Large intestine (tissue), 3 donors: ENCODE measurements around the gene GNPTG. TPM values are rescaled to one million over a fixed set of nuclear protein-coding genes. Genes with fewer than 3 reads are reported as not detected.

Source experiments
- DNase-seq, 2 donors: peaks; one replicate each; pipeline versions ENCODE4 v3.0.0 to v3.0.0-alpha.2; 2013
- H3K27ac ChIP-seq: one replicate; pipeline ENCODE4 v1.5.1; 2013; ENCODE audit warnings: low read length
- H3K27me3 ChIP-seq: 2 replicates; pipeline ENCODE4 v1.6.1; 2013; ENCODE audit warnings: low read length; ENCODE audit not compliant: control insufficient read depth, insufficient read depth
- H3K36me3 ChIP-seq: 2 replicates; pipeline ENCODE4 v1.6.1; 2013; ENCODE audit warnings: low read length; ENCODE audit not compliant: control insufficient read depth, insufficient read depth
- H3K4me1 ChIP-seq: one replicate; pipeline ENCODE4 v1.6.1; 2013; ENCODE audit warnings: low read length; ENCODE audit not compliant: control insufficient read depth, insufficient read depth
- H3K4me3 ChIP-seq: one replicate; pipeline ENCODE4 v1.5.1; 2013; ENCODE audit warnings: low read length
- H3K9me3 ChIP-seq: one replicate; pipeline ENCODE4 v1.6.1; 2013; ENCODE audit warnings: mild to moderate bottlenecking, low read depth, low read length, moderate library complexity; ENCODE audit not compliant: control insufficient read depth
- whole genome bisulfite sequencing: methylation state at CpG from one replicate; pipeline ENCODE4 v1.1.5; 2013; ENCODE audit warnings: low lambda C conversion rate; ENCODE audit not compliant: insufficient coverage; 5-methylcytosine and 5-hydroxymethylcytosine counted together
- polyA plus RNA-seq: library from polyadenylated mRNA; unstranded; fragments of 120-200 nt; gene quantifications from one replicate; pipeline ENCODE4 v1.2.1, GENCODE V29; 2013

The GNPTG gene
- polyA plus RNA-seq, 1 donor, result 68.3 TPM

DNA sequence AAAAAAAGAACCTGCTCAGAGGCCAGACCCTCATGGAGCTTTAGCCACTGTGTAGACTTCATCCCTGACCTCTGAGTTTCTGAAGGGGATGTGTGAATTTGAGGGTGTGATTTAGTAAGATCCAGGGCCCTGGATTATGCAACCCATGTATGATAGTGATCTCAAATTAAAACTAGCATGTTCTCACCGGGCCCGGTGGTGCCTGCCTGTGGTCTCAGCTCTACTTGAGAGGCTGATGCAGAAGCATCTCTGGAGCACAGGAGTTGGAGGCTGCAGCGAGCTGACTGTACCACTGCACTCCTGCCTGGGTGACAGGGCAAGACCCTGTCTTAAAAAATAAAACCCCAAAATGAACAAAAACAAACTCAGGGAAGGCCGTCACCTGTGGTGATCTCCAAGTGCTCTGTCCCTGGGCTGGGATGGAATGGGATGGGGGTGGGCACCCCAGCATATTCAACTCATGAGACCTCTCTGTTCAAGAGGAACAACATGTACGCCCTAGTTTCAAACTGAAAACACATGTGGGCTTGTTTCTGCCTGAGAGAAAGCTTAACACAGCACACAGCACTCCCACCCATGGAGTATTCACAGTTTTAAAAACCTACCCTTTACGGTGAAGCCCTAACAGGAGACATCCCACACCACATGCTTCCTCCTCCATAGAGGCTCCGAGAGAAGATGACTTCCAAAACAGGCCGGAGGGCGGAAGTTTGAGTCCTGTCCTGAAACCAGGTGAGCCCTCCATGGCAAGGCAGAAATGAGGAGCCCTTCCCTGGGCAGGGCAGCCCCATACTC, 30.1 kb downstream of the GNPTG start:
- Histone ChIP-seq H3K27me3 (no peaks in the 10 kb centered on the region), H3K4me1 (peaks cover 8% of the 10 kb centered on the region), H3K4me3 (no peak overlapping the region), H3K36me3 (peaks cover 31% of the 10 kb centered on the region), H3K27ac (no peak overlapping the region), H3K9me3 (no peaks in the 10 kb centered on the region)
- no CpG with 5 or more reads among the region's 9 CpGs for WGBS
- no peak for DNase-seq

DNA sequence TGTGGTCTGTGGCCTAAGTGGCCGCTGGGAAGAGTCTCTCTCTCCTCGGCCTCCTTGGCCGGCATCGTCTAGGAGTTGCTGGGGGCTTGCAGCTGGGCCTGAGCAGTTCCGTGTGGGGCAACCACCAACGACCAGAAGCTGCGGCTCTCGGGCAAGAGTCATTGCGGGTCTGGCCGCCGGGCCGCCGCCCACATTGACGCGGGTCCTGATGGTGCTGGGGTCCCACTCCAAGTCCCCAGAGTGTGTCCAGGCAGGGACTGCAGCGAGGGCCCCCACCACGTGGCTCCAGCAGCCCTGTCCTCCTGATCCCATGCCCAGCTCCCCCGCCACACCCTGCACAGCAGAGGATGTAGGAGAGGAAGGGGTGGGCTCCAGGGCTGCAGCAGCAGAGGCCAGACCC, 31.8 kb downstream of the GNPTG start:
- Histone ChIP-seq H3K4me3 (no peak overlapping the region), H3K36me3 (peaks cover 29% of the 10 kb centered on the region), H3K4me1 (peaks cover 8% of the 10 kb centered on the region), H3K9me3 (no peaks in the 10 kb centered on the region), H3K27me3 (no peaks in the 10 kb centered on the region), H3K27ac (no peak overlapping the region)
- WGBS, result no CpG with 5 or more reads among the region's 18 CpGs
- no peak for DNase-seq

DNA sequence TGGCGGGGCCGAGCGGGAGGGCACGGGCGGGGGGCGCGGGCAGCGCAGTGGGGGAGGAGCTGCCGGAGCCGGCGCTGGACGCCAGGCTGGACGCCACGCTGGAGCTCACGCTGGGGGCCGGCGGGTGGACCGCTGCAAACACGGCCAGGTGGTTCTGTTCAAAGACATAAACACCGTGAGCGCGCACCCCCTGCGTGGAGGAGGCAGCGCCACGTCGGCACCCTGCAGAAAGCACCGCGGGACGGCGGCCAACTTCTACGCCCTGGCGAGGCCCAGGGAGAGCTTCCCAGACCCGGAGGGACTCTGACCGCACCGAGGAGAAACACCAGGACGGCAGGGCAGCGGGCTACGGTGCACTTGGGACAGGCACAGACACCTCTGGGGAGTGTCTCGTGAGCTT, 33.5 kb downstream of the GNPTG start:
- Histone ChIP-seq H3K27me3 (no peaks in the 10 kb centered on the region), H3K4me3 (no peak overlapping the region), H3K36me3 (peaks cover 40% of the 10 kb centered on the region), H3K27ac (no peak overlapping the region), H3K4me1 (no peaks in the 10 kb centered on the region), H3K9me3 (no peaks in the 10 kb centered on the region)
- no peak for DNase-seq
- WGBS, result no CpG with 5 or more reads among the region's 39 CpGs

DNA sequence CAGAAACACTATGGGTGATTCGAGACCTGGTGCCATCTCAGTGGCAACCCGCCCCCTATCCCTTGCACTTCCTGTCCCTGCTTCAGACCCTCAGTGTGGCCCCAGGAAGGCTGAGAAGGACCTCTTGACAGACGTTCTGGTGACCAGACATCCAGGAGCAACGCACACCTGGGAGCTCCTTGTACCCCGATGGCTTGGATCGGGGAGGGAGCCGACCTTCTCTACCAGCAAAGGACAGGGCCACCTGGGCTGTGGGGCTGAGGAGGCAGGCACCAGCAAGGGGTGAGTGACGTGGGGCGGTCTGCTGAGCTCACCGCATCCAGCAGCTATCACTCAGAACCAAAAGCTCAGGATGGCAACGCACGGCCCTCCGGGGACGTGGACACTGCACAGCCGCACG, 35.6 kb downstream of the GNPTG start:
- no peak overlapping the region for H3K27ac ChIP-seq
- H3K4me3 ChIP-seq, result no peak overlapping the region
- no peaks in the 10 kb centered on the region for H3K27me3 ChIP-seq
- no peaks in the 10 kb centered on the region for H3K9me3 ChIP-seq
- H3K36me3 ChIP-seq, result peaks cover 43% of the 10 kb centered on the region
- H3K4me1 ChIP-seq, result no peaks in the 10 kb centered on the region
- DNase-seq, result no peak
- WGBS, result no CpG with 5 or more reads among the region's 16 CpGs

DNA sequence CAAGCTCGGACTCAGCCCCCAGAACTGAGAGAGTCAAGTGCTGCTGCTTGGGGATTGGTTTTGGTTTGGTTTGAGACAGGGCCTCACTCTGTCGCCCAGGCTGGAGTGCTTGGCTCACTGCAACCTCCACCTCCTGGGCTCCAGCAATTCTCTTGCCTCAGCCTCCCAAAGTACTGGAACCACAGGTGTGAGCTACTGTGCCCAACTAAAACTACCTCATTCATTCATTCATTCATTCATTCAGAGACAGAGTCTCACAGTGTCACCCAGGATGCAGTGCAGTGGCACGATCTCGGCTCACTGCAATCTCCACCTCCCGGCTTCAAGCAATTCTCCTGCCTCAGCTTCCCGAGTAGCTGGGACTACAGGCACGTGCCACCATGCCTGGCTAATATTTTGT, 38.0 kb downstream of the GNPTG start:
- H3K36me3 ChIP-seq, result peaks cover 60% of the 10 kb centered on the region
- WGBS, result no CpG with 5 or more reads among the region's 7 CpGs
- no peak overlapping the region for H3K27ac ChIP-seq
- H3K9me3 ChIP-seq, result no peaks in the 10 kb centered on the region
- H3K4me3 ChIP-seq, result no peak overlapping the region
- no peaks in the 10 kb centered on the region for H3K27me3 ChIP-seq
- DNase-seq, result no peak
- no peaks in the 10 kb centered on the region for H3K4me1 ChIP-seq

DNA sequence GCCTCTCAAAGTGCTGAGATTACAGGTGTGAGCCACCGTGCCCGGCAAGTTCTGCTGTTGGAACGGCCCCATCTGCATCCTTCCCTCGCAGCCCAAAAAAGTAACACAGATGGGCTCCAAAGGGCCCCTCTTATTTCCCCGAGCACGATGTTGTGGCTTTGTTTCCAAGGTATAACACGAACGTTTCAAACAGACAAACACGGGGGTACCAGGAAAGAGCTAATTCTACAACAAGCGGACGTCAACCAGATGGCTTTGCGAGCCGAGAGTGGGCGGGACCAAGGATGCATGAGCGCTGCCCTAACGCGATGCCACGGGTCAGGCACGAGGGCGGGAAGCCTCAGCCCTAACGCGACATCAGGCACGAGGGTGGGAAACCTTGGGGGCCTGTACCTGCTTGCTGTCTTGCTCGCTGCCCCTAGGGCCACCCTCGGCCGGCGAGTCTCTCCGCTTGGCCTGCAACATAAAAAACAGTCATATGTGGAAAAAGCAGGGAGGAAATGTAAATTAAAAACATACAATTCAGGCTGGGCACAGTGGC, 38.6 kb downstream of the GNPTG start:
- H3K4me1 ChIP-seq, result no peaks in the 10 kb centered on the region
- no peak overlapping the region for H3K27ac ChIP-seq
- peaks cover 57% of the 10 kb centered on the region for H3K36me3 ChIP-seq
- WGBS, result 100% methylated on average over 2 of the region's 28 CpGs
- H3K9me3 ChIP-seq, result no peaks in the 10 kb centered on the region
- no peaks in the 10 kb centered on the region for H3K27me3 ChIP-seq
- no peak overlapping the region for H3K4me3 ChIP-seq
- DNase-seq, result no peak

DNA sequence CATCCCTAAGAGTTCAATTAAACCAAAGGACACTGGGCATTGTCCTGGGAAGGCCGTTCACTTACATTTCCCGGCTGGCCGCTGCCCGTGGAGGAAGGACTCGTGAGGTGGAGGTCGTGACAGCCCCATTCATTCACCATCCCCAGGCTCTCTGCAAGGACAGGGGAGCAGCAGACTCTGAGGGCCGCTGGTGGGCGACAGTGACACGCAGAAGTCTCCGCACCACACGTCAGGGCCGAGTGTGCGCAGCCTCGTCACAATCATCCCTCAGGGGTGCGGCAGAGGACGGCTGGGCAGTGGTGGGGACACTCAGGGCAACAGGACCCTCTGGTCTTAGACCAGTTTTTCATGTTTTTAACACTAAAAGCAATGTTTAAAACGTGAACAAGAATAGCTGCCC, 41.1 kb downstream of the GNPTG start:
- no peak for DNase-seq
- Histone ChIP-seq H3K27me3 (no peaks in the 10 kb centered on the region), H3K9me3 (no peaks in the 10 kb centered on the region), H3K4me3 (no peak overlapping the region), H3K4me1 (no peaks in the 10 kb centered on the region), H3K27ac (no peak overlapping the region), H3K36me3 (peaks cover 62% of the 10 kb centered on the region)
- 90% methylated on average over 2 of the region's 17 CpGs for WGBS

DNA sequence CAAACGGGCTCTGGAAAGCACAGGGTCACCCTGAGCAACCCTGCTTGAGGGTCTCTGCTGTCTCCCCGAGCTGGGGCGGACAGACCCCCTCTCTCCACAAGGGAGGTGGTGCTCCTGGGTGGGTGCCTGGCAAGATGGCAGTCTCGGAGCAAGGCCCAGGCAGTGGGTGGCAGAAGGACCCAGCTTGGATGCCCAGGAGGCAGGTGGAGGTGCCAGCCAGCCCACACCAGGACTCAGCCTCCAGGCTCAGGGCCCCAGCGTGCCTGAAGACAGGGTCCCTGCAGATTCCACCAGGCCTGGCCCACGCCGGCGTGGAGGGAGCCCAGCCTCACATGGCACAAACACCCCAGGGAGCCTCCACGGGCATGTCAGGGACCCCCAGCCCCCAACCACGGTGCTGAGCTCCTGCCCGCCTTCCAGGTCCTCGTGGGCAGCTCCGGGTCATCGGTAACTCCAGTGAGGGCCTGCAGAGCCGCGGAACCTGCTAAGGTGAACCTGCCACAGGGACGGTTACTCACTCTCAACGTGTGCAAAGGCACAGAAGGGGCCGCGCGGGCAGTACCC, 42.0 kb downstream of the GNPTG start:
- H3K36me3 ChIP-seq, result peaks cover 65% of the 10 kb centered on the region
- H3K4me3 ChIP-seq, result no peak overlapping the region
- H3K27ac ChIP-seq, result no peak overlapping the region
- WGBS, result no CpG with 5 or more reads among the region's 21 CpGs
- H3K9me3 ChIP-seq, result no peaks in the 10 kb centered on the region
- no peaks in the 10 kb centered on the region for H3K27me3 ChIP-seq
- no peak for DNase-seq
- H3K4me1 ChIP-seq, result no peaks in the 10 kb centered on the region

DNA sequence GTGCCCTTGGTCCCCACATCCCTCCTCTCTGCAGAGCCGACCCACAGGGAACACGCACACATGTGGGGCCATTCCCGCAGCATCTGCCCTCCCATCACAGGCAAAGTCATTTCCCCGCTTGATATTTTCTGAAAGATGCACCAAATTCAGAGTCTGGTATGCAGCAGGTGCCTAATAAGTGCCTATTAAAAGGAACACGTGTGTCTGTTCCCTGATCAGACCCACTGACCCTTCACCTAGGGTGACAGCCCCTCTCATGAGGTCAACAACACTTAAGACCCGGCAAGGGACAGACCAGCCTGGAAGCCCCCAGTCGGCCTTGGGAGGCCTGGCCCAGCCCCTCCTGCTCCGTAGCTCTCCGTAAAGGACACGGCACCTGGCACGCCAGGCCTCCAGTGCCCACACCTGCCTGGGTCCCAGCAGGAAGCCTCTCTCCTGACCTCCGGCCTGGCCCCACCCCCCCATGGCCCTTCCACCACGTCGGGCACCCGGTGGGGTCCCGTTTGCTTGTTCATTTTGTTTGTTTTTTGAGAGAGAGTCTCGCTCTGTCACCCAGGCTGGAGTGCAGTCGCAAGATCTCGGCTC, 42.7 kb downstream of the GNPTG start:
- no CpG with 5 or more reads among the region's 19 CpGs for WGBS
- H3K9me3 ChIP-seq, result no peaks in the 10 kb centered on the region
- H3K27ac ChIP-seq, result no peak overlapping the region
- no peak for DNase-seq
- H3K36me3 ChIP-seq, result peaks cover 67% of the 10 kb centered on the region
- no peaks in the 10 kb centered on the region for H3K27me3 ChIP-seq
- no peak overlapping the region for H3K4me3 ChIP-seq
- no peaks in the 10 kb centered on the region for H3K4me1 ChIP-seq

DNA sequence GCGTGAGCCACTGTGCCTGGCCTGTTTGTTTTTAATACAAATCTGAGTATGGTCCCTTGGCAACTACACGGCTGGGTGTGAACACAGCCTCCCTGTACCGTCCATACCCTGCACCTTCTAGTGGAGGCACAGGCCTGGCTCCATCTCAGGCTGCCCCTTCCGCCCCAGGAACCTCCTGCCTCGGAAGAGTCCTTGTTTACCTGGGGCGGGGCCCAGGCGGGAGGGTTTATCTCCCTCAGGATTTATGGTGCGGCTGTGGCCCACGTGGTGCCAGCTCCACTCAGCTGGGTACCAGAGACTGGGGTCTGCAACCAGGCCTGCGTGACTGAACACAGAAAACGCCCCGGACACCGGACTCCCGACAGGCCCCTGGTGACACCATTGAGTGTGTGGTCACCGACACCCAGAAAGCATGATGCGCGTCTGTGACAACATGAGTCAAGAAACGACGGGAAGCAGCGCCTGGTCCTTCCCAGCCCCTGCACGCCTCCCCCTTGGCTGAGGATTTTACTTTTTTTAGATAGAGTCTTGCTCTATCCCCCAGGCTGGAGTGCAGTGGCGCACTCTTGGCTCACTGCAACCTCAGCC, 43.8 kb downstream of the GNPTG start:
- DNase-seq, result peak in 1 of 2 donors; percentile 20
- H3K4me3 ChIP-seq, result no peak overlapping the region
- no peaks in the 10 kb centered on the region for H3K4me1 ChIP-seq
- H3K27ac ChIP-seq, result no peak overlapping the region
- no peaks in the 10 kb centered on the region for H3K9me3 ChIP-seq
- no peaks in the 10 kb centered on the region for H3K27me3 ChIP-seq
- no CpG with 5 or more reads among the region's 22 CpGs for WGBS
- H3K36me3 ChIP-seq, result peaks cover 64% of the 10 kb centered on the region
